Transverse colon (tissue), 4 donors: ENCODE data around the gene CNTNAP2. TPM values are rescaled to one million over a fixed set of nuclear protein-coding genes. Genes with fewer than 3 reads are reported as not detected.

Experiments used
- DNase-seq: peaks from one replicate; pipeline ENCODE4 v3.0.0-alpha.2; 2019
- H3K27ac ChIP-seq, 4 donors: fragments of 200-600 bp; sonication (generic); 2 replicates each; pipeline ENCODE4 v1.5.1; 2016 to 2018; ENCODE audit warnings: inconsistent platforms in 4 of 4
- H3K27me3 ChIP-seq: fragments of 200-600 bp; sonication (generic); 2 replicates; pipeline ENCODE4 v1.5.1; 2017; ENCODE audit warnings: inconsistent platforms
- H3K36me3 ChIP-seq, 4 donors: fragments of 200-600 bp; sonication (generic); 2 replicates each; pipeline ENCODE4 v1.5.1; 2017 to 2019; ENCODE audit warnings: inconsistent platforms in 4 of 4
- H3K4me1 ChIP-seq, 4 donors: fragments of 200-600 bp; sonication (generic); 2 replicates each; pipeline ENCODE4 v1.5.1; 2017 to 2020; ENCODE audit warnings: inconsistent platforms in 4 of 4
- H3K4me3 ChIP-seq, 4 donors: fragments of 200-600 bp; sonication (generic); 1 replicate in 1 of 4; 2 replicates in 3 of 4; pipeline versions ENCODE4 v1.5.1 to v1.6.1; 2017 to 2019; ENCODE audit warnings: inconsistent platforms in 4 of 4
- H3K9me3 ChIP-seq, 2 donors: fragments of 200-600 bp; sonication (generic); 2 replicates each; pipeline ENCODE4 v1.5.1; 2017 to 2019; ENCODE audit warnings: inconsistent platforms in 2 of 2
- EP300 ChIP-seq: sonication (generic); formaldehyde crosslinking; IDR thresholded peaks from one replicate; pipeline ENCODE4 v1.6.1; 2017; ENCODE audit warnings: antibody characterized with exemption, low read depth
- POLR2A ChIP-seq: fragments of 450-650 bp; IDR thresholded peaks from one replicate; pipeline ENCODE4 v1.6.1; 2016; ENCODE audit warnings: antibody characterized with exemption, mild to moderate bottlenecking, moderate library complexity
- POLR2AphosphoS5 ChIP-seq, 3 donors: sonication (generic); formaldehyde crosslinking; IDR thresholded peaks; one replicate each; pipeline ENCODE4 v1.6.1; 2016; ENCODE audit warnings: antibody characterized with exemption in 3 of 3
- WGBS, 2 donors: methylation state at CpG; one replicate each; pipeline ENCODE4 v1.1.5; 2018; ENCODE audit warnings: low coverage in 1 of 2; 5-methylcytosine and 5-hydroxymethylcytosine counted together
- in situ Hi-C, 4 donors: fragments of 200-750 bp; cut with MboI; loops; one replicate each; pipeline versions ENCODE4 v1.15.0 to v1.15.1; 2017; ENCODE audit warnings: low sequenced_read_pairs in 3 of 4, low pct_ligation_motif_present in 1 of 4, low pct_unique_long_range_greater_than_20kb in 1 of 4
- intact Hi-C: fragments of 100-400 bp; cut with DNase I; formaldehyde crosslinking; loops from one replicate; pipeline ENCODE4 v1.15.1; 2023; ENCODE audit warnings: low total_unique reads
- total RNA-seq, 4 donors: library from RNA; depleted of rRNA; stranded (reverse); fragments of >200 nt; gene quantifications; one replicate each; pipeline ENCODE4 v1.1.0, GENCODE V29; 2016
- TF ChIP-seq, protein P1 (sequence below), 5 experiments: fragments of 200-600 bp in 3 of 5; fragments of 450-650 bp in 2 of 5; sonication (generic) in 3 of 5; IDR thresholded peaks; 1 replicate in 2 of 5; 2 replicates in 3 of 5; pipeline ENCODE4 v1.5.1; 2016 to 2017; ENCODE audit warnings: antibody characterized with exemption in 5 of 5, inconsistent platforms in 3 of 5, mild to moderate bottlenecking in 2 of 5, moderate library complexity in 1 of 5

Gene CNTNAP2
- total RNA-seq, 4 donors from 2014 or later = 0.60 to 2.9 (median 2.4) TPM

DNA sequence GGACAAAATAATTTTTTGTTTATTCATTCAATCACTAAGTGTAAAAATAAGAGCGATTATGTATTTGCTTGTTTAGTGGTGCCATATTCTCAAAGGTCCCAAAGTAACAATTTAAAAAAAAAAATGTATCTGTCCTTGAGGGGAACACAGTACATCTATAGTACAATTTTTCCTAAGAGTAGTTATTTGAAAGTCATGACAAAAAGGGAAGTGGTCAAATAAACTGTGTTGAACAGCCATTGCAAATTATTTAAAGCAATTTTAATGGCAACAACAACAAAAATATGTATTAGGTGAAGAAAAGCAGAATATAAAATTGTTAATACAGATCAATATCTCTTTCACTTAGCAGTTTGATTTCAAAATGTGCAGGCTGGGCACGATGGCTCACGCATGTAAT lies 943.5 kb downstream of the CNTNAP2 start:
- WGBS, 2 donors = 89 to 98% methylated on average over 3 of the region's 3 CpGs
- no peaks in the 10 kb centered on the region for H3K27me3 ChIP-seq
- H3K36me3 ChIP-seq = no peaks in the 10 kb centered on the region
- no peak overlapping the region for H3K4me3 ChIP-seq
- H3K9me3 ChIP-seq = no peaks in the 10 kb centered on the region
- no peak for DNase-seq
- TF ChIP-seq, protein P1, sequence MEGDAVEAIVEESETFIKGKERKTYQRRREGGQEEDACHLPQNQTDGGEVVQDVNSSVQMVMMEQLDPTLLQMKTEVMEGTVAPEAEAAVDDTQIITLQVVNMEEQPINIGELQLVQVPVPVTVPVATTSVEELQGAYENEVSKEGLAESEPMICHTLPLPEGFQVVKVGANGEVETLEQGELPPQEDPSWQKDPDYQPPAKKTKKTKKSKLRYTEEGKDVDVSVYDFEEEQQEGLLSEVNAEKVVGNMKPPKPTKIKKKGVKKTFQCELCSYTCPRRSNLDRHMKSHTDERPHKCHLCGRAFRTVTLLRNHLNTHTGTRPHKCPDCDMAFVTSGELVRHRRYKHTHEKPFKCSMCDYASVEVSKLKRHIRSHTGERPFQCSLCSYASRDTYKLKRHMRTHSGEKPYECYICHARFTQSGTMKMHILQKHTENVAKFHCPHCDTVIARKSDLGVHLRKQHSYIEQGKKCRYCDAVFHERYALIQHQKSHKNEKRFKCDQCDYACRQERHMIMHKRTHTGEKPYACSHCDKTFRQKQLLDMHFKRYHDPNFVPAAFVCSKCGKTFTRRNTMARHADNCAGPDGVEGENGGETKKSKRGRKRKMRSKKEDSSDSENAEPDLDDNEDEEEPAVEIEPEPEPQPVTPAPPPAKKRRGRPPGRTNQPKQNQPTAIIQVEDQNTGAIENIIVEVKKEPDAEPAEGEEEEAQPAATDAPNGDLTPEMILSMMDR (IDR thresholded peaks at IDR 0.05) = no peak
- TF ChIP-seq POLR2AphosphoS5 (IDR thresholded peaks at IDR 0.05) (no peak), POLR2A (no peak), EP300 (no peak)
- H3K27ac ChIP-seq = no peak overlapping the region
- in situ Hi-C loops (no loop called here), intact Hi-C loops (no loop called here)
- no peaks in the 10 kb centered on the region for H3K4me1 ChIP-seq

DNA sequence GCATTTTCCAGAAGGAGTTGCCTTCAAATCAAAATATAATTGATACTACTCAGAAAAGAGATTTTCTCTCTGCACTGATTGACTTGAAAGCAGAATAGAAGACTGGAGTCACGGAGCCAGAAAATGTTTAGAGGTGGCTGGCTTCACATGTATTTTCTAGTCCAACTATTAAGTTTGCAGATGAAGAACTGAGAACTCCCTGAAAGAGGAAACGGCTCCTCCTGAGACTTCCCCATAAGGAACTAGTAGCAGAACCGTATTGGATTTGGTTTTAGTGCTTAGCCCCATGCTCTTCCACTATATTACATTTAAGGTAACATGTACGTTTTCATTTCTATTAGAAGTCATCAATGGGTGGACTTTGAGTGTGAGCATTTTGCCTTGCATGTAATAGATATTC lies 946.3 kb downstream of the CNTNAP2 start:
- DNase-seq = no peak
- WGBS, 2 donors = 64 to 68% methylated on average over 4 of the region's 4 CpGs
- Histone ChIP-seq H3K9me3 (no peaks in the 10 kb centered on the region), H3K27ac (no peak overlapping the region), H3K4me1 (no peaks in the 10 kb centered on the region), H3K36me3 (no peaks in the 10 kb centered on the region), H3K4me3 (no peak overlapping the region), H3K27me3 (no peaks in the 10 kb centered on the region)
- no peak for TF ChIP-seq POLR2AphosphoS5 (IDR thresholded peaks at IDR 0.05)
- TF ChIP-seq, protein P1 (IDR thresholded peaks at IDR 0.05) = no peak
- no peak for TF ChIP-seq EP300
- TF ChIP-seq POLR2A = no peak
- in situ Hi-C loops = no loop called here
- intact Hi-C loops = no loop called here

DNA sequence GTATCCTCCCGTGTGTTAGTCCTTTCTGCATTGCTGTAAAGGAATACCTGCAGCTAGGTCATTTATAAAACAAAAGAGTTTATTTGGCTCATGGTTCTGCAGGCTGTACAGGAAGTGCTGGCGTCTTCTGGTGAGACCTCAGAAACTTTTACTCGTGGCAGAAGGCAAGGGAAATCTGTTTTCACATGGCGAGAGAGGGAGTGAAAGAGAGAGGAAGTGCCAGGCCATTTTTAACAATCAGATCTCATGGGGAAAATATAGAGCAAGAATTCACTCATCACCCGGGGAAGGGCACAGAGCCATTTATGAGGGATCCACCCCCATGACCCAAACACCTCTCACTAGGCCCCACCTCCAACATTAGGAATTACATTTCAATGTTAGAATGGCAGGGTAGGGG lies 952.2 kb downstream of the CNTNAP2 start:
- H3K4me1 ChIP-seq = no peaks in the 10 kb centered on the region
- H3K27ac ChIP-seq = no peak overlapping the region
- H3K9me3 ChIP-seq = no peaks in the 10 kb centered on the region
- TF ChIP-seq, protein P1 (IDR thresholded peaks at IDR 0.05) = no peak
- TF ChIP-seq POLR2AphosphoS5 (IDR thresholded peaks at IDR 0.05) (no peak), EP300 (no peak), POLR2A (no peak)
- no peaks in the 10 kb centered on the region for H3K36me3 ChIP-seq
- H3K27me3 ChIP-seq = no peaks in the 10 kb centered on the region
- in situ Hi-C loops (no loop called here), intact Hi-C loops (no loop called here)
- no peak overlapping the region for H3K4me3 ChIP-seq
- 72 to 76% methylated on average over 5 of the region's 5 CpGs for WGBS, 2 donors
- DNase-seq = no peak

DNA sequence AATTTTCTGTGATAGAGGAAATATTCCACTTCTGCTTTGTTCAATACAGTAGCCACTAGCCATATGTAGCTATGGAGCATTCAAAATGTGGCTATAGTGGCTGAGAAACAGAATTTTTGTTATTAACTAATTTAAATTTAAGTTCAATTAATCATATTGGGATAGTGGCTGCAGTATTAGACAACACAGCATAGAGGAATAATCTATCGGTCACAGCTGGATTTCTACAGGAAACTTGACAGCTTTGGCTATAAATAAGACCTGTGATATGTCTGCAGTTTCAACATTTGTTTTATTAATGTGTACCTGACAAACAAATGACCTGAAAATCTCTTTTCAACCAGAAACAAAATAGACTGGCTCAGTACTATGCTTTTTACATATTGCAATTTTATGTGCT lies 953.2 kb downstream of the CNTNAP2 start:
- intact Hi-C loops = no loop called here
- Histone ChIP-seq H3K4me3 (no peak overlapping the region), H3K4me1 (no peaks in the 10 kb centered on the region), H3K27ac (no peak overlapping the region), H3K9me3 (no peaks in the 10 kb centered on the region), H3K27me3 (no peaks in the 10 kb centered on the region), H3K36me3 (no peaks in the 10 kb centered on the region)
- TF ChIP-seq POLR2A (no peak), EP300 (no peak), POLR2AphosphoS5 (IDR thresholded peaks at IDR 0.05) (no peak)
- TF ChIP-seq, protein P1 (IDR thresholded peaks at IDR 0.05) = no peak
- WGBS, 2 donors = 56 to 71% methylated on average over 1 of the region's 1 CpG
- DNase-seq = no peak
- in situ Hi-C loops = no loop called here
